Activated CD4-positive, alpha-beta T cell treated with anti-CD3 and anti-CD28 coated beads for 48 hours (primary cell): ENCODE measurements around the gene LHX3.
"Not testable (repeated sequence)": the region's sequence is repeated elsewhere in the genome, so short reads cannot be mapped to it uniquely, and the experiment has no call there.

Experiments used
- DNase-seq: peaks from one replicate; pipeline ENCODE4 v3.0.0-alpha.2; 2020

The LHX3 gene

DNA sequence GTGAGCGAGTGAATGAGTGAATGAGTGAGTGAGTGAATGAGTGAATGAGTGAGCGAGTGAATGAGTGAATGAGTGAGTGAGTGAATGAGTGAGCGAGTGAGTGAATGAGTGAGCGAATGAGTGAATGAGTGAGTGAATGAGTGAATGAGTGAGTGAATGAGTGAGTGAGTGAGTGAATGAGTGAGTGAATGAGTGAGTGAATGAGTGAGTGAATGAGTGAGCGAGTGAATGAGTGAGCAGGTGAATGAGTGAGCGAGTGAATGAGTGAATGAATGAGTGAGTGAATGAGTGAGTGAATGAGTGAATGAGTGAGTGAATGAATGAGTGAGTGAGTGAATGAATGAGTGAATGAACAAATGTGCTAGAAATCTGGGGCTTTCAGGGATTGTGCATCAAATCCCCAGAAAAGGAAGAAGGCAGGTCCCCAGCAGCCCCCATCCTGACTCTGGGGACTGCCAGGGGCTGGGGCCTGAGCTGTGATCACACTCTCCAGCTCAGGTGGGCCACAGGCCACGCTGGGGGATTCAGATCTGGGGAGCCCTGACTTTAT, 54.2 kb downstream of the LHX3 start:
- DNase-seq = not testable (repeated sequence)

DNA sequence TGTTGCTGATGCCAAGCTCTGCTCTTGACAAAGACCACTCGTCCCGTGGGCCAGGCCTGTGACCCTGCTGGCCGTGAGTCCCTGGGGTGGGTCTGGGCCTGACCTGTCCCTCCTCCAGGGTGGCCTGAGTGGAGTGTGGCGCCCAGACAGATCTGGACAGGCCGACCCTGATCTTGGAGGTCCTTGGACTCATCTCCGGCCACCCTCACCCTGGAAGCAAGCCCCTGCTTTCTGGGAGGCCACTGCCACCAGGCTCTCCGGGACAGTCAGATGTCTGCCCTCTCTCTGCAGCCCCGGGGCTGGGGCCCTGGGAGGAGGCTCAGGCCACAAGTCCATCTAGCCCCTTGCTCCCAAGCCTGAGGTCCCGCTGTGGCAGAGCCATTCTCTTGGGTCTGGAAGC, 55.1 kb downstream of the LHX3 start:
- DNase-seq = no peak

DNA sequence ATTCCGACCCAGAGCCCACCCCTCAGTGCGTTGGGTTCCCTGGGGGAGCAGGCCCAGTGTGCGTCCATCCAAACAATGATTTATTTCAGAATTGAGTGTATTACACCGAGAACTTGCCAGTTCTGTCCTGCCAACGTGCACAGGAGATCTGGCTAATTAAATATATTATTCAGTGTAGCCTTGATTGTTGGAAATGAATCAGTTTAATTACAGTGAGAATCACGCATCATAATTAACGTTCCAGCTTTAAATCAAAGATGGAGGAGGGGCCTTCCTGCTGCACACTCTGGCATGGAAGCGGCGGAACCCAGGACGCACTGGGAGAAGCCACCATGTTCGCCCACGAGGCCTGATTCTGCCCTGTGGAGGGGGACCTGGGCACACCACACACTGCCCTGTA, 55.6 kb downstream of the LHX3 start:
- no peak for DNase-seq

DNA sequence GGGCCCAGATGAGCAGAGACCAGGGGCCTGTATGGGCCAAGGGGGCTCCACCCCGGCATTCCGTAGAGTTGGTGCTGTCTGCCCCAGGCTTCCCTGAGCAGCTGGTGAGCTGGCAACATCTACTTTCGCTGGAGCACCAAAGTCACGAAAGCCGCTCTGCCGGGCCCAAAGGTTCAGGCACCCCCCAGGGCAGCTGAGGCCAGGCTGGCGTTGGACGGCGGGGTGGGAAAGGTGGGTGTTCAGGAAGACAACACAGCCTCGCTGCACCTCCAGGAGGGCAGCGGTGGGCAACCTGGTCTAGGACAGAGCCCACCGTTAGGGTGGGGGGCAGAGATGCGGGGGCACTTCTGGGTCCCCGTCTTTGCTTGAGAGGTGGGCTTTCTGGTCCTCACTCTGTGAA, 56.2 kb downstream of the LHX3 start:
- DNase-seq = no peak

DNA sequence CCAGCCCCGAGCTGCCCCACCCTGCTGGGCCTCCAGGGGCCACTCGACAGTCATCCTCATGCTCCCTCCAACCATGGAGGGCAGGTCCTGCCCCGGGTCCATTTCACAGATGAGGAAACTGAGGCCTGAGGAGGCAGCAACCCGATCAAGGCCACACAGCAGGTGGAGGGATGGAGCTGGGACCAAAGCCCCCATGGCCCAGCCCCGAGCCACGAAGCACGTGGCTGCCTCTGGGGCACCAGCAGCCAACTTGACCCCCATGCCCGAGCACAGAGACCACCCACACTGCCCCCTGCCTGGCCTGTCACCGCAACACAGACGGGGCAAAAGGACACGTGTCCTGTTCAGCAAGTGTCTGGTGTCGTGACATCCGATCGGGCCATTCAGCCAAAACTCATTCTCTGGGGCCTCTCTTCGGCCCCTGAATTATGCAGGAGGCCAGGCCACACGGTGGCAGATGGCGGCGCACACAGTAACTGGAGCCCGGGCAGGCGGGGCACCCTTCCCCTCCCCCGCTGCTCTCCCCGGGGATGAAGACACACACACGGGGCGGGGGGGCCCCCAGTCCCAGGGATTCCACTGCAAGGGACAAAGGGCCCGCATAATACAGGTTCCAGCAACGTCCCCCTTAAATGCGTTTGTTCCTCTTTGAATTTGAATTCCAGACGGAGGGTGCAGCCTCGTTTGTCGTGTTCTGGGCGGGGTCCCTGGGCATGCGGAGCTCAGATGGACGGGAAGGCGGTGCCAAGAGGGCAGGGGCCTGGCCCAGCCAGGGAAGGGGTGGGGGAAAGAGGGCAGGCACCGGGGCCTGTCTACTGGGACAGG, 56.8 kb downstream of the LHX3 start:
- DNase-seq = no peak

DNA sequence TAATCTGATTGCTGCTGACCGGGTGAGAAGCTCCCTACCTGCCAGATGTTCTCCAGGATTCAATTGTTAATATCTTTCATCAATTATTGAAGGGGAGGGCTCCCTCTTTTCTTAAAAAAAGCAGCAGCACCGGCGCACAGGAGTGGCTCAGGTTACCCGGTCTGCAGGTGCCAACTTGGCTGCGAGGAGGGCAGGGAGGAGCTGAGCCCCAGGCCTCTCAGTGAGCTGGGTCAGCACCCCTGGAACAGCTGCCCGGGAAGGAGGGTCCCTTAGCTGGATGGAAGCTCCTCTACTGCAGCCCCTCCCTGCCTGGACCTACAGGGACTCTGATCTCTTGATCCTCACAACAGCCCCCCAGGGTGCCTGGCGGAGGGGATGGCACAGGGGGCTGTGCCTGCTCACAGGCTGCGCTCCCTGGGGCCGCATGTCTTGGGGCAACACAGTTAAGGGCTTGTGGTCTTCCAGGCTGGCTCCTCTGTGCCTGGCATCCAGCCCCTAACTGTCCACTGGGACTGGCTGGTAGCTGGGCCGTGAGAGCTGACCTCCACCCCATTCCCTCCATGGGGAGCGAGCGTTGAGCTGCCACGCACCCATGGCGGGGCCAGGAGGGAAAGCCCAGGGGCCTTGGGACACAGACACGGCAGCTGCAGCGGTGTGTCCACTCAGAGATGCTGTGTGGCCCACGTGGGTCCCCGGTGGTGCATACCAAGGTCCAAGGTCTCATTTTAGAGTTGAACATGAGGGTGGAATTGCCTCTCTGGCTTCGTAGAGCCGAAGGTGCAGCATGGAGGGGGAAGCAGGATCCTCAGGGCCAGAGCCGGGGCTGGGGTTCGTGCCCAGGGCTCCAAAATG, 57.7 kb downstream of the LHX3 start:
- DNase-seq = no peak
